Upper lobe of left lung (tissue), 6 donors: Measurements from ENCODE around the gene CCDC92. TPM values are rescaled to one million over a fixed set of nuclear protein-coding genes. Genes with fewer than 3 reads are reported as not detected.

ENCODE experiments used
- ATAC-seq, 2 donors: fragments of 200-7000 bp; cut with Tn5 transposase; one replicate each; pipeline ENCODE4 v1.9.1; 2022; ENCODE audit warnings: mild to moderate bottlenecking in 2 of 2, moderate library complexity in 2 of 2; ENCODE audit not compliant: low FRiP score in 2 of 2
- DNase-seq, 2 donors: peaks; one replicate each; pipeline ENCODE4 v3.0.0-alpha.2; 2019 to 2020
- H3K27ac ChIP-seq, 4 donors: fragments of 200-600 bp; sonication (generic); one replicate each; pipeline ENCODE4 v1.5.1; 2016 to 2019
- H3K27me3 ChIP-seq, 4 donors: fragments of 200-600 bp; sonication (generic); one replicate each; pipeline ENCODE4 v1.5.1; 2017 to 2019
- H3K36me3 ChIP-seq, 4 donors: fragments of 200-600 bp; sonication (generic); one replicate each; pipeline ENCODE4 v1.5.1; 2016 to 2019
- H3K4me1 ChIP-seq, 4 donors: fragments of 200-600 bp; sonication (generic); one replicate each; pipeline ENCODE4 v1.5.1; 2018 to 2019
- H3K4me3 ChIP-seq, 4 donors: fragments of 200-600 bp; sonication (generic); one replicate each; pipeline ENCODE4 v1.5.1; 2017 to 2019; ENCODE audit warnings: mild to moderate bottlenecking in 2 of 4, moderate library complexity in 1 of 4
- H3K9me3 ChIP-seq, 4 donors: fragments of 200-600 bp; sonication (generic); one replicate each; pipeline ENCODE4 v1.5.1; 2018 to 2019
- EP300 ChIP-seq, 4 donors: sonication (generic); formaldehyde crosslinking; IDR thresholded peaks; one replicate each; pipeline ENCODE4 v1.5.1; 2017; ENCODE audit warnings: antibody characterized with exemption in 4 of 4, control low read depth in 2 of 4
- POLR2A ChIP-seq, 4 donors: fragments of 450-650 bp; IDR thresholded peaks; one replicate each; pipeline ENCODE4 v1.5.1; 2016 to 2017; ENCODE audit warnings: antibody characterized with exemption in 4 of 4, mild to moderate bottlenecking in 2 of 4
- POLR2AphosphoS5 ChIP-seq, 2 donors: sonication (generic); formaldehyde crosslinking; IDR thresholded peaks; one replicate each; pipeline ENCODE4 v1.5.1; 2017; ENCODE audit warnings: antibody characterized with exemption in 2 of 2
- WGBS, 2 donors: methylation state at CpG; one replicate each; pipeline ENCODE4 v1.1.5; 2017 to 2018; 5-methylcytosine and 5-hydroxymethylcytosine counted together
- total RNA-seq, 6 donors: library from RNA; depleted of rRNA in 4 of 6; stranded (reverse); fragments of >200 nt in 4 of 6; gene quantifications; one replicate each; pipeline versions ENCODE4 v1.1.0 to v1.2.1, GENCODE V29; 2016 to 2021
- TF ChIP-seq, protein P1 (sequence below), 6 experiments: fragments of 450-650 bp in 4 of 6; fragments of 200-600 bp in 2 of 6; sonication (generic) in 2 of 6; IDR thresholded peaks; one replicate each; pipeline ENCODE4 v1.5.1; 2016 to 2019; ENCODE audit warnings: antibody characterized with exemption in 6 of 6
- donor health status: DM: no; HTN: no; CAD: no; lungs with moderate emphysema.
- donor health status: DM: no; HTN: yes; CAD: no; lungs with severe emphysema.

The CCDC92 gene
- total RNA-seq, 6 donors from 2014 or later: 33.8 to 48.9 (median 43.7) TPM

GRCh38 chr12:123900871-123901376 lies 71.7 kb downstream of the CCDC92 start:
- no peak overlapping the region for H3K27ac ChIP-seq
- no peak for DNase-seq
- WGBS, 2 donors: 40 to 56% methylated on average over 7 to 9 of the region's 9 CpGs
- H3K36me3 ChIP-seq: no peaks in the 10 kb centered on the region
- no peaks in the 10 kb centered on the region for H3K9me3 ChIP-seq
- TF ChIP-seq POLR2A (IDR thresholded peaks at IDR 0.05) (no peak), EP300 (IDR thresholded peaks at IDR 0.05) (no peak), POLR2AphosphoS5 (IDR thresholded peaks at IDR 0.05) (no peak)
- TF ChIP-seq, protein P1, sequence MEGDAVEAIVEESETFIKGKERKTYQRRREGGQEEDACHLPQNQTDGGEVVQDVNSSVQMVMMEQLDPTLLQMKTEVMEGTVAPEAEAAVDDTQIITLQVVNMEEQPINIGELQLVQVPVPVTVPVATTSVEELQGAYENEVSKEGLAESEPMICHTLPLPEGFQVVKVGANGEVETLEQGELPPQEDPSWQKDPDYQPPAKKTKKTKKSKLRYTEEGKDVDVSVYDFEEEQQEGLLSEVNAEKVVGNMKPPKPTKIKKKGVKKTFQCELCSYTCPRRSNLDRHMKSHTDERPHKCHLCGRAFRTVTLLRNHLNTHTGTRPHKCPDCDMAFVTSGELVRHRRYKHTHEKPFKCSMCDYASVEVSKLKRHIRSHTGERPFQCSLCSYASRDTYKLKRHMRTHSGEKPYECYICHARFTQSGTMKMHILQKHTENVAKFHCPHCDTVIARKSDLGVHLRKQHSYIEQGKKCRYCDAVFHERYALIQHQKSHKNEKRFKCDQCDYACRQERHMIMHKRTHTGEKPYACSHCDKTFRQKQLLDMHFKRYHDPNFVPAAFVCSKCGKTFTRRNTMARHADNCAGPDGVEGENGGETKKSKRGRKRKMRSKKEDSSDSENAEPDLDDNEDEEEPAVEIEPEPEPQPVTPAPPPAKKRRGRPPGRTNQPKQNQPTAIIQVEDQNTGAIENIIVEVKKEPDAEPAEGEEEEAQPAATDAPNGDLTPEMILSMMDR (IDR thresholded peaks at IDR 0.05): no peak
- H3K4me1 ChIP-seq: peaks cover 0 to 4% (median 0%) of the 10 kb centered on the region in 4 donors
- no peaks in the 10 kb centered on the region for H3K27me3 ChIP-seq
- ATAC-seq: no peak
- H3K4me3 ChIP-seq: no peak overlapping the region

GRCh38 chr12:123899368-123899767 lies 73.3 kb downstream of the CCDC92 start:
- ATAC-seq (no peak), DNase-seq (no peak)
- Histone ChIP-seq H3K4me1 (no peaks in the 10 kb centered on the region), H3K9me3 (no peaks in the 10 kb centered on the region), H3K36me3 (no peaks in the 10 kb centered on the region), H3K4me3 (no peak overlapping the region), H3K27ac (no peak overlapping the region), H3K27me3 (no peaks in the 10 kb centered on the region)
- no peak for TF ChIP-seq EP300 (IDR thresholded peaks at IDR 0.05)
- 83 to 87% methylated on average over 9 of the region's 9 CpGs for WGBS, 2 donors

- no peaks in the 10 kb centered on the region for H3K9me3 ChIP-seq
- ATAC-seq: no peak
- peak in 1 of 2 donors; percentile 69 for DNase-seq
- TF ChIP-seq POLR2A (IDR thresholded peaks at IDR 0.05): no peak
- TF ChIP-seq POLR2AphosphoS5 (IDR thresholded peaks at IDR 0.05): no peak
- no peak for TF ChIP-seq EP300 (IDR thresholded peaks at IDR 0.05)
- TF ChIP-seq, protein P1 (IDR thresholded peaks at IDR 0.05): no peak
- 87 to 89% methylated on average over 18 of the region's 18 CpGs for WGBS, 2 donors
- H3K27me3 ChIP-seq: no peaks in the 10 kb centered on the region
- no peaks in the 10 kb centered on the region for H3K4me1 ChIP-seq
- no peak overlapping the region for H3K27ac ChIP-seq
- H3K4me3 ChIP-seq: no peak overlapping the region
- no peaks in the 10 kb centered on the region for H3K36me3 ChIP-seq
These were observed 74.0 kb downstream of the CCDC92 start for GRCh38 chr12:123898673-123899072.

- Histone ChIP-seq H3K4me3 (no peak overlapping the region), H3K9me3 (no peaks in the 10 kb centered on the region), H3K4me1 (no peaks in the 10 kb centered on the region), H3K27ac (no peak overlapping the region), H3K36me3 (no peaks in the 10 kb centered on the region), H3K27me3 (no peaks in the 10 kb centered on the region)
- WGBS, 2 donors: 78 to 83% methylated on average over 5 of the region's 5 CpGs
- DNase-seq (no peak), ATAC-seq (no peak)
- TF ChIP-seq POLR2AphosphoS5 (IDR thresholded peaks at IDR 0.05) (no peak), POLR2A (IDR thresholded peaks at IDR 0.05) (no peak), EP300 (IDR thresholded peaks at IDR 0.05) (no peak)
- TF ChIP-seq, protein P1 (IDR thresholded peaks at IDR 0.05): no peak
These were observed 75.4 kb downstream of the CCDC92 start for GRCh38 chr12:123897221-123897620.

DNA sequence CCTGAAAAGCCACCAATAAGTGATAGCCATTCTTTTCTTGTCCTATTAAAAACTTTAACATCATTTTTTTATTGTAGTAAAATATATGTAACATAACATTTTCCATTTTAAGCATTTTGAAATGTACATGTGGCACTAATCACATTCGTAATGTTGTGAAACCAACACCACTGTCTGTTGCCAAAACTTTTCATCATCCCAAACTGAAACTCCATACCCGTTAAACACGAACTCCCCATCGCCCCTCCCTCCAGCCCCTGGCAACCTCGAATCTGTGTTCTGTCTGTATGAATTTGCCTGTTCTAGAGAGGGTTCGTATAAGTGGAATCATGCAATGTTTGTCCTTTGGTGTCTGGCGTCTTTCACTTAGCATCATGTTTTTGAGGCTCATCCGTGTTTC lies 75.9 kb downstream of the CCDC92 start:
- DNase-seq (no peak), ATAC-seq (peak in 1 of 2 donors; percentile 56)
- Histone ChIP-seq H3K9me3 (no peaks in the 10 kb centered on the region), H3K4me1 (no peaks in the 10 kb centered on the region), H3K36me3 (no peaks in the 10 kb centered on the region), H3K4me3 (no peak overlapping the region), H3K27me3 (no peaks in the 10 kb centered on the region), H3K27ac (no peak overlapping the region)
- WGBS, 2 donors: 54 to 63% methylated on average over 8 of the region's 8 CpGs
- TF ChIP-seq, protein P1 (IDR thresholded peaks at IDR 0.05): no peak
- no peak for TF ChIP-seq POLR2AphosphoS5 (IDR thresholded peaks at IDR 0.05)
- no peak for TF ChIP-seq EP300 (IDR thresholded peaks at IDR 0.05)
- TF ChIP-seq POLR2A (IDR thresholded peaks at IDR 0.05): no peak
